ENCODE measurements around the gene ITPA. TPM values are rescaled to one million over a fixed set of nuclear protein-coding genes. Genes with fewer than 3 reads are reported as not detected.

The ITPA gene
- total and polyA plus RNA-seq, 2 donors (not counting 1 experiment from before 2014, with no cell fraction given) = 55.5 to 65.6 TPM

GRCh38 chr20:3204124-3204794, 5.0 kb upstream of the ITPA start, which contains the start of gene DDRGK1:
Gene DDRGK1, minus strand, starts transcription at chr20:3204682. Its CDS starts 55 bp downstream, at chr20:3204627.
- no peaks in the 10 kb centered on the region for H3K27me3 ChIP-seq (replicated peaks in 1 of 4; ENCODE audit: control extremely low read depth in 1 of 4, control insufficient read depth in 3 of 4, insufficient read depth in 4 of 4, low read length in 3 of 4)
- POLR2A ChIA-PET = interaction anchor here (1.2 kb wide), 1 partner anchor 43 kb away, joined by 3 read pairs; no protein-coding TSS in a partner anchor

More at GRCh38 chr20:3204124-3204794, 5.0 kb upstream of the ITPA start, which contains the start of gene DDRGK1:
- peak within 1 kb of the TSS; percentile 92 for H2AFZ ChIP-seq (ENCODE audit: insufficient read depth, low read depth, low read length, poor library complexity, severe bottlenecking)
- Mint-ChIP-seq H3K27me3 (no peaks in the 10 kb centered on the region), H3K4me3 (peak within 1 kb of the TSS; percentile 97), H3K9me3 (ENCODE audit: insufficient read depth) (no peaks in the 10 kb centered on the region), H3K4me1 (peaks cover 20% of the 10 kb centered on the region), H3K27ac (peak within 1 kb of the TSS; percentile 96)
- intact Hi-C loops (cut with micrococcal nuclease) = loop anchor here (1.0 to 5.0 kb wide), 5 partner anchors 14 to 157 kb away; partner anchors contain the start of genes FASTKD5, MRPS26 and UBOX5
- peaks cover 4% of the 10 kb centered on the region for H4K20me1 ChIP-seq (ENCODE audit: control insufficient read depth, insufficient read depth, low read length, poor library complexity, severe bottlenecking)
- CTCF ChIA-PET = no interaction called here
- DNase-seq (peak; percentile 96), ATAC-seq (ENCODE audit: low read depth) (peak; percentile 93)
- H3K4me3 ChIP-seq (ENCODE audit: control extremely low read depth in 1 of 5, extremely low read depth in 1 of 5, insufficient read depth in 1 of 5, low read depth in 2 of 5, low read length in 4 of 5) = peak within 1 kb of the TSS; percentile 73 to 89 (median 84)
- H3K79me2 ChIP-seq (ENCODE audit: control insufficient read depth, insufficient read depth, low read length) = peaks cover 31% of the 10 kb centered on the region
- no peaks in the 10 kb centered on the region for H3K9me3 ChIP-seq (ENCODE audit: control extremely low read depth in 1 of 3, control insufficient read depth in 2 of 3, insufficient read depth in 1 of 3, low read length in 2 of 3)
- peak within 1 kb of the TSS; percentile 94 for H3K4me2 ChIP-seq (replicated peaks; ENCODE audit: low read depth, low read length, poor library complexity, severe bottlenecking)
- peak within 1 kb of the TSS; percentile 80 for H3K27ac ChIP-seq (ENCODE audit: low read length in 2 of 2)
- WGBS (ENCODE audit: insufficient coverage) = under 1% methylated on average over 39 of the region's 48 CpGs
- peaks cover 3 to 16% of the 10 kb centered on the region in 2 experiments for H3K36me3 ChIP-seq (replicated peaks in 1 of 2; ENCODE audit: control extremely low read depth in 1 of 2, control insufficient read depth in 1 of 2, extremely low read depth in 1 of 2, insufficient read depth in 2 of 2, low read length in 1 of 2)
- peaks cover 15% of the 10 kb centered on the region in 2 donors for H3K4me1 ChIP-seq (ENCODE audit: control insufficient read depth in 2 of 2, insufficient read depth in 2 of 2, low read length in 2 of 2)
- peak within 1 kb of the TSS; percentile 90 for H3K9ac ChIP-seq (ENCODE audit: low read length)
- TF ChIP-seq, protein P1, sequence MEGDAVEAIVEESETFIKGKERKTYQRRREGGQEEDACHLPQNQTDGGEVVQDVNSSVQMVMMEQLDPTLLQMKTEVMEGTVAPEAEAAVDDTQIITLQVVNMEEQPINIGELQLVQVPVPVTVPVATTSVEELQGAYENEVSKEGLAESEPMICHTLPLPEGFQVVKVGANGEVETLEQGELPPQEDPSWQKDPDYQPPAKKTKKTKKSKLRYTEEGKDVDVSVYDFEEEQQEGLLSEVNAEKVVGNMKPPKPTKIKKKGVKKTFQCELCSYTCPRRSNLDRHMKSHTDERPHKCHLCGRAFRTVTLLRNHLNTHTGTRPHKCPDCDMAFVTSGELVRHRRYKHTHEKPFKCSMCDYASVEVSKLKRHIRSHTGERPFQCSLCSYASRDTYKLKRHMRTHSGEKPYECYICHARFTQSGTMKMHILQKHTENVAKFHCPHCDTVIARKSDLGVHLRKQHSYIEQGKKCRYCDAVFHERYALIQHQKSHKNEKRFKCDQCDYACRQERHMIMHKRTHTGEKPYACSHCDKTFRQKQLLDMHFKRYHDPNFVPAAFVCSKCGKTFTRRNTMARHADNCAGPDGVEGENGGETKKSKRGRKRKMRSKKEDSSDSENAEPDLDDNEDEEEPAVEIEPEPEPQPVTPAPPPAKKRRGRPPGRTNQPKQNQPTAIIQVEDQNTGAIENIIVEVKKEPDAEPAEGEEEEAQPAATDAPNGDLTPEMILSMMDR (IDR thresholded peaks at IDR 0.05) = no peak
- no peak for TF ChIP-seq EZH2 (IDR thresholded peaks at IDR 0.05; ENCODE audit: borderline replicate concordance, insufficient read depth, low read depth, low read length, poor library complexity, severe bottlenecking)

Measured in B cell (primary cell).